Activated T-cell treated with anti-CD3 and anti-CD28 coated beads, Interleukin-2, amount 50 U/mL, for 24 hours (primary cell): ENCODE measurements around the gene GATD1.

Experiments
- DNase-seq: peaks from one replicate; pipeline ENCODE4 v3.0.0-alpha.2; 2020
- H3K27ac Mint-ChIP-seq: 2 replicates; pipeline ENCODE4 v1.8.0; 2020; ENCODE audit warnings: mild to moderate bottlenecking, mixed read lengths
- H3K27me3 Mint-ChIP-seq: 2 replicates; pipeline ENCODE4 v1.8.0; 2020; ENCODE audit warnings: mixed read lengths
- H3K36me3 Mint-ChIP-seq: 2 replicates; pipeline ENCODE4 v1.8.0; 2020; ENCODE audit warnings: low read depth, mixed read lengths
- H3K4me1 Mint-ChIP-seq: 2 replicates; pipeline ENCODE4 v1.8.0; 2020; ENCODE audit warnings: low read depth, mixed read lengths
- H3K4me3 Mint-ChIP-seq: 2 replicates; pipeline ENCODE4 v1.8.0; 2020; ENCODE audit warnings: mild to moderate bottlenecking, moderate library complexity, mixed read lengths
- H3K9me3 Mint-ChIP-seq: 2 replicates; pipeline ENCODE4 v1.8.0; 2020; ENCODE audit warnings: mixed read lengths

Gene GATD1

DNA sequence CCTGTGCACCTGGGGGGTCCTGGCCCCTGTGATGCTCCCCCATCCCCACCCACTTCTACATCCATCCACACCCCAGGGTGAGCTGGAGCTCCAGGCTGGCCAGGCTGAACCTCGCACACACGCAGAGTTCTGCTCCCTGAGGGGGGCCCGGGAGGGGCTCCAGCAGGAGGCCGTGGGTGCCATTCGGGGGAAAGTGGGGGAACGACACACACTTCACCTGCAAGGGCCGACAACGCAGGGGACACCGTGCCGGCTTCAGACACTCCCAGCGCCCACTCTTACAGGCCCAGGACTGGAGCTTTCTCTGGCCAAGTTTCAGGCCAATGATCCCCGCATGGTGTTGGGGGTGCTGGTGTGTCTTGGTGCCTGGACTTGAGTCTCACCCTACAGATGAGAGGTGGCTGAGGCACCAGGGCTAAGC lies 50.0 kb downstream of the GATD1 start:
- DNase-seq = no peak
- Mint-ChIP-seq H3K4me3 (no peak overlapping the region), H3K27me3 (peaks cover 10% of the 10 kb centered on the region), H3K4me1 (peaks cover 16% of the 10 kb centered on the region), H3K9me3 (no peaks in the 10 kb centered on the region), H3K36me3 (no peaks in the 10 kb centered on the region), H3K27ac (no peak overlapping the region)

DNA sequence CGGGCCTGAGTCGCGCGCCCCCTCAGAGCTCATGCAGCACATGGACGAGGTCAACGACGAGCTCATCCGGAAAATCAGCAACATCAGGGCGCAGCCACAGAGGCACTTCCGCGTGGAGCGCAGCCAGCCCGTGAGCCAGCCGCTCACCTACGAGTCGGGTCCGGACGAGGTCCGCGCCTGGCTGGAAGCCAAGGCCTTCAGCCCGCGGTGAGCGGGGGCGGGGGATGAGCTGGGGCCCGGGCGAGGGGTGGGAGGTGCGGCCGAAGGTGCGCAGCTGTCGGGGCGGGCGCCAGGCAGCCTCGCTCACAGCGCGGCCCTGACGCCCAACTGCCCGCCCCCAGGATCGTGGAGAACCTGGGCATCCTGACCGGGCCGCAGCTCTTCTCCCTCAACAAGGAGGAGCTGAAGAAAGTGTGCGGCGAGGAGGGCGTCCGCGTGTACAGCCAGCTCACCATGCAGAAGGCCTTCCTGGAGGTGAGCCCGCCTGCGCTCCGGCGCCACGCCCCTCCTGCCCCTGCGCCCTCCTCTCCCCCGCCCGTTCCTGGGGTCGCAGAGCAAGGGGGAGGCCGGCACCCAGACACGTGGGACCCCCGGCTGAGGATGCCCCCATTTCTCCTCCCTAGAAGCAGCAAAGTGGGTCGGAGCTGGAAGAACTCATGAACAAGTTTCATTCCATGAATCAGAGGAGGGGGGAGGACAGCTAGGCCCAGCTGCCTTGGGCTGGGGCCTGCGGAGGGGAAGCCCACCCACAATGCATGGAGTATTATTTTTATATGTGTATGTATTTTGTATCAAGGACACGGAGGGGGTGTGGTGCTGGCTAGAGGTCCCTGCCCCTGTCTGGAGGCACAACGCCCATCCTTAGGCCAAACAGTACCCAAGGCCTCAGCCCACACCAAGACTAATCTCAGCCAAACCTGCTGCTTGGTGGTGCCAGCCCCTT lies 50.7 kb downstream of the GATD1 start:
- no peaks in the 10 kb centered on the region for H3K36me3 Mint-ChIP-seq
- peaks cover 13% of the 10 kb centered on the region for H3K27me3 Mint-ChIP-seq
- peak overlapping the region; percentile 54 for H3K4me3 Mint-ChIP-seq
- H3K27ac Mint-ChIP-seq = no peak overlapping the region
- H3K9me3 Mint-ChIP-seq = no peaks in the 10 kb centered on the region
- peak; percentile 71 for DNase-seq
- H3K4me1 Mint-ChIP-seq = peaks cover 20% of the 10 kb centered on the region

DNA sequence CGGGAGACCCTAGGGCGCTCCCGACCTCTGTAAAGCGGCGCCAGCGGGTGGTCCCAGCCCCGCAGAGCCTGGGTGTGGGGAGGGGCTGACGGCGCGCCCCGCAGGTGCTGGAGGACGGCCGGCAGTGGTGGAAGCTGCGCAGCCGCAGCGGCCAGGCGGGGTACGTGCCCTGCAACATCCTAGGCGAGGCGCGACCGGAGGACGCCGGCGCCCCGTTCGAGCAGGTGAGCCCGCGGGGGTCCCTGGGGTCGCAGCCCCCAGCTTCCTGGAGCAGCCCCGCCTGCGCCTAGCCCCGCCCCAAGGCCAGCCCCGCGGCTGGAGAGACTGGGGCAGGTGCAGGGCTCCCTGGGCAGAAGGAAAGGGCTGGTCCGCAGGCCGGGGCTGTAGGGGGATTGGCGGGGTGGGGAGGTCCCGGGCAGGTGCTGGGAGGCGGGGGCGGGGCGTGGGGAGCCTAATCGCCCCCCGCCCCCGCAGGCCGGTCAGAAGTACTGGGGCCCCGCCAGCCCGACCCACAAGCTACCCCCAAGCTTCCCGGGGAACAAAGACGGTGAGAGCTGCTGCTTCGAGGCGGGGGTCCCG lies 51.6 kb downstream of the GATD1 start:
- Mint-ChIP-seq H3K4me1 (peaks cover 22% of the 10 kb centered on the region), H3K36me3 (no peaks in the 10 kb centered on the region), H3K27me3 (peaks cover 16% of the 10 kb centered on the region), H3K9me3 (no peaks in the 10 kb centered on the region), H3K4me3 (no peak overlapping the region), H3K27ac (no peak overlapping the region)
- DNase-seq = peak; percentile 55

DNA sequence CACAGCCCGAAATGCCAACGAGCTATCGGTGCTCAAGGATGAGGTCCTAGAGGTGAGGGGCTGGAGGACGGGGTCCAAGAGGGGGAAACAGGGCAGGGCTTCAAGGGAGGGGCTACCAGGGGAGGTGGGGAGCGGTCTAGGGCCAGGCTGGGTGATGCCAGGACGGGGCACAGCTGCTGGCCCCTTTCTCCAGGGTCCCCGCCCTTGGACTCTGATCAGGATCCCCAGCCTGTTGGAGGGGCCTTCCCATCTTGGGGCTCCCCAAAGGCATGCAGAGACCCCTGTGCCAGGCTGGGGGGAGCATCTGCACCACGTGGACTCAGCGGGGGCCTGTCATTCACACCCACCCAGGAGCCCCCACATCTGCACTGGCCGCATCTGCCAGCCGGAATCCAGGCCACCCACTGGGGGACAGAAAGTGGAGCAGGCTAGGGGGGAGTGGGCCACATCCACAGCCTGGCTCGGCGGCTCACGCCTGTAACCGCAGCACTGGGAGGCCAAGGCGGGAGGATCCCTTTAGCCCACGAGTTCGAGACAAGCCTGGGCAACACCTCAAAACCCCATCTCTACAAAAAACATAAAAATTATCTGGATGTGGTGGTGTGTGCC lies 52.4 kb downstream of the GATD1 start:
- no peak for DNase-seq
- Mint-ChIP-seq H3K4me1 (peaks cover 25% of the 10 kb centered on the region), H3K27ac (no peak overlapping the region), H3K4me3 (peak overlapping the region; percentile 55), H3K27me3 (peaks cover 22% of the 10 kb centered on the region), H3K9me3 (no peaks in the 10 kb centered on the region), H3K36me3 (no peaks in the 10 kb centered on the region)

DNA sequence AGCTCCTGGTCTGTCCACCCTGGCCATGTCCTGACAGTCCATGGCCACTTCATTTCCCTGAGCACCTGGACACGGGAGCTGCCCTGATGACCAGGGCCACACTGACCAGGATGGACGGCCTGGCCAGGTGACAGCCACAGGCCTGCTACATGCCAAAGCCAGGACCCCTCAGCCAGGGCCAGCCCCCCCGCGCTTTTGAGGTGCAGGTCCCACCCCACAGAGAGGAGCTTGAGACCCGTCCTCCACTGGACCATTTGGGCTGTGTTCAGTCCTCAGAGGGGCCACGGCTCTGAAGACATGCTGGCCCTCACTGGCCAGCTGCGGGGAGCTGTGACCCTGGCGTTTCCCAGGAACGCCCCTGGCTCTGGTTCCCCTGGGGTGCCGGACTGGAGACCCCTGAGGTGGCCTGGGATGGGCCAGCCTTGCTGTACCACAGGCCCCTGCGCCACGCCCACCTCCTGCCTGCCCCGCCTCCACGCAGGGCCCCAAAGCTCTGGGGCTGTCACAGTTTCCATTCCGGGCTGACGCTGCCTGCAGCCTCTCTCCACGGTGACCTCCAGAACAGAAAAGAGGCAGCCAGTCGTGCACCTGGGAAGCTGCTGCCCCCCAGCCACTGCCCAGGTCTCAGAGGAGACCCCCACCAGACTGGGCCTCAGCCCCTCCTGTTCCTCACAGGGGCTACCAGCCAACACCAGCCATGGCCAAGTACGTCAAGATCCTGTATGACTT lies 53.1 kb downstream of the GATD1 start:
- H3K4me1 Mint-ChIP-seq = peaks cover 26% of the 10 kb centered on the region
- H3K36me3 Mint-ChIP-seq = no peaks in the 10 kb centered on the region
- H3K27ac Mint-ChIP-seq = no peak overlapping the region
- no peak overlapping the region for H3K4me3 Mint-ChIP-seq
- no peak for DNase-seq
- H3K9me3 Mint-ChIP-seq = no peaks in the 10 kb centered on the region
- H3K27me3 Mint-ChIP-seq = peaks cover 29% of the 10 kb centered on the region

DNA sequence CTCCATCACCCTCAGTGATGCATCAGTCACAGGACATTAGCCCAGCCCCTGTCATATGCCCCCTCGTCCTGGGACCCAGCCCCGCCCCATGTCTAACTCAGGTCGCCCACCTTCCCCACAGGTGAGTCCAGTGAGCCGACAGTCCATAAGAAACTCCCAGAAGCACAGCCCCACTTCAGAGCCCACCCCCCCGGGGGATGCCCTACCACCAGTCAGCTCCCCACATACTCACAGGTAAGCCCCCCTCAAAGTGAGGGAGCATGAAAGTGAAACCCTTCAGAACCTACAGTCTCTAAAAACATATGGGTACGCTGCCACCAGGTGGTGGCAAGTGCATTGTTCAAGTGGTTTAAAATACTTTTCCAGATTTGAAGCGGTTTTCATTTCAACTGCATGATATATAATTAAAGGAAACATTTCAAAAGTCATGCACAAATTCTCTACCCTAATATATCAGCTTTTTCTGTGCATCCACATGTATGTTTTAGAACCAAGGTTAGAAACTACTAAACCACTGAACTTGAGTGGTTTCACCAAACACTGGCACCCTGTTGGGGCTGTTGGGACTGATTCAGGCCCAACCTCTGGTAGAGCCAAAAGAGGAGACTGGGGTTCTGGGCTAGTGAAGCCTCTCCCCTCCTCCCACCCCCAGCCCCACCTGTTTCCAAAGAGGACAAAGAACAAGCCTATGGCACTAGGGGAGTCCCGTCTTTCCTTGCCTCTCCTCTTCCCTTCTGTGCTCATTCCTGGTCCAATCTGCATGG lies 54.0 kb downstream of the GATD1 start:
- Mint-ChIP-seq H3K4me1 (peaks cover 26% of the 10 kb centered on the region), H3K27ac (peak overlapping the region; percentile 50), H3K27me3 (peaks cover 31% of the 10 kb centered on the region), H3K9me3 (no peaks in the 10 kb centered on the region), H3K4me3 (no peak overlapping the region), H3K36me3 (no peaks in the 10 kb centered on the region)
- DNase-seq = peak; percentile 59

DNA sequence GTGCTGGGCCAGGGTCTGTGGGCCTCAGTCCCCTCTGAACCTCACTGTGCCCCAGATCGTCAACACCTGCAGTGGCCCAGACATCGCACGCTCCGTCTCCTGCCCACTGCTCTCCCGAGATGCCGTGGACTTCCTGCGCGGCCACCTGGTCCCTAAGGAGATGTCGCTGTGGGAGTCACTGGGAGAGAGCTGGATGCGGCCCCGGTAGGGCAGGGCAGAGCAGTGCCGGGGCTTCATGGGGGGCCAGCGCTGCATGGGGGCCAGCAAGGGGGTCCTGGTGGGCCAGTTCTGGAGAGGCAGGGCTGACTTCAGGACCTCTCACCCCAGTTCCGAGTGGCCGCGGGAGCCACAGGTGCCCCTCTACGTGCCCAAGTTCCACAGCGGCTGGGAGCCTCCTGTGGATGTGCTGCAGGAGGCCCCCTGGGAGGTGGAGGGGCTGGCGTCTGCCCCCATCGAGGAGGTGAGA lies 54.9 kb downstream of the GATD1 start:
- no peak for DNase-seq
- Mint-ChIP-seq H3K9me3 (no peaks in the 10 kb centered on the region), H3K4me1 (peaks cover 22% of the 10 kb centered on the region), H3K36me3 (no peaks in the 10 kb centered on the region), H3K4me3 (no peak overlapping the region), H3K27ac (no peak overlapping the region), H3K27me3 (peaks cover 31% of the 10 kb centered on the region)

DNA sequence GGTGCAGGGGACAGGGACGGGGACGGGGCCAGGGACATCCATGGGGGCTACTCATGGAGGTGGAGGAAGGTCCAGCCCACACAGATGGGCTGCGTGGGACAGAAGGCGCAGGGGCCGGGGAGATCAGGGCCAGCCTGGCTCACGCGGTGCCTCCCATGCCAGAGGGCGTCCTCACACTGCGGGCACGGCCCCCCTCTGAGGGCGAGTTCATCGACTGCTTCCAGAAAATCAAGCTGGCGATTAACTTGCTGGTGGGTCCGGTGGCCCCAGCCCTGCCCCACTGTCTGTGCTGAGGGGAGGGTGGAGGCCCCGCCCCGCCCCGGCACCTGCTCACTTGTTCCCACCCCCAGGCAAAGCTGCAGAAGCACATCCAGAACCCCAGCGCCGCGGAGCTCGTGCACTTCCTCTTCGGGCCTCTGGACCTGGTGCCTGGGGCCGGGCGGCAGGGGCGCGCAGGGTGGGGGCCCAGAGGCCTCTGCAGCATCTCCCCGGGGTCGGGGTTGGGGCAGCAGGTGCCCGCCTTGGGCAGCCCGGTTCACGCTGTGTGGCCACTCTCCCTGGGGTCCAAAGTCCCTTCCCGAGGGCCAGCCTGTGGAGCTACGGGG lies 55.4 kb downstream of the GATD1 start:
- H3K4me3 Mint-ChIP-seq = peak overlapping the region; percentile 8
- H3K36me3 Mint-ChIP-seq = no peaks in the 10 kb centered on the region
- H3K9me3 Mint-ChIP-seq = no peaks in the 10 kb centered on the region
- H3K27ac Mint-ChIP-seq = no peak overlapping the region
- peaks cover 31% of the 10 kb centered on the region for H3K27me3 Mint-ChIP-seq
- peaks cover 22% of the 10 kb centered on the region for H3K4me1 Mint-ChIP-seq
- peak; percentile 62 for DNase-seq

DNA sequence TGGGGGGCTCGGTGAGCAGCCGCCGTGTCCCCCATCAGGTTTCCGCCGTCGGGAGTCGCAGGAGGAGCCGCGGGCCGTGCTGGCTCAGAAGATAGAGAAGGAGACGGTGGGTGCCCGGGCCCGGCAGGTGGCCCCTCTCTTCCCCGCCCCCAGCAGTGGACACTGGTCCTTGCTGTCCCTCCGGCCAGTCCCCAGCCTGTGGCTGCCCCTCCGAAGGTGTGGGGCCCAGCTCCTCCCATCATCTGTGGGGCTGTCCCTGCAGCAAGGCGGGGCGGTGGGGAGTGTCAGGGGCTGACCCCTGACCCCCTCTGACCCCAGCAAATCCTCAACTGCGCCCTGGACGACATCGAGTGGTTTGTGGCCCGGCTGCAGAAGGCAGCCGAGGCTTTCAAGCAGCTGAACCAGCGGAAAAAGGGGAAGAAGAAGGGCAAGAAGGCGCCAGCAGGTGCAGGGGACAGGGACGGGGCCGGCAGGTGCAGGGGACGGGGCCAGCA lies 56.0 kb downstream of the GATD1 start:
- H3K4me1 Mint-ChIP-seq = peaks cover 20% of the 10 kb centered on the region
- H3K27ac Mint-ChIP-seq = no peak overlapping the region
- no peak for DNase-seq
- no peaks in the 10 kb centered on the region for H3K9me3 Mint-ChIP-seq
- H3K4me3 Mint-ChIP-seq = peak overlapping the region; percentile 8
- H3K27me3 Mint-ChIP-seq = peaks cover 31% of the 10 kb centered on the region
- H3K36me3 Mint-ChIP-seq = no peaks in the 10 kb centered on the region

DNA sequence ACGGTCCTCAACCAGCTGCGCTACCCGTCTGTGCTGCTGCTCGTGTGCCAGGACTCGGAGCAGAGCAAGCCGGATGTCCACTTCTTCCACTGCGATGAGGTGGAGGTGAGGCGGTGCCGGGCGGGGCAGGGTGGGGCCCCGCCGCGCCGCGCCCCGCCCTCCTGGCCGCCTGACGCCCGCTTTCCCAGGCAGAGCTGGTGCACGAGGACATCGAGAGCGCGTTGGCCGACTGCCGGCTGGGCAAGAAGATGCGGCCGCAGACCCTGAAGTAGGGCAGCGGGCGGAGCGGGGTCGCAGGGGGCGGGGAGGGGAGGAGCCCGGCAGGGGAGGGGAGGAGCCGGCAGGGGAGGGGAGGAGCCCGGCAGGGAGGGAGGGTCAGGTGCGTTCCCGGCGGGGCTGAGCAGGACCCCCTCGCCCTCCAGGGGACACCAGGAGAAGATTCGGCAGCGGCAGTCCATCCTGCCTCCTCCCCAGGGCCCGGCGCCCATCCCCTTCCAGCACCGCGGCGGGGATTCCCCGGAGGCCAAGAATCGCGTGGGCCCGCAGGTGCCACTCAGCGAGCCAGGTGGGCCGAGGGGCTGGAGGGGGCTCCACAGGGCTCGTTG lies 56.5 kb downstream of the GATD1 start:
- H3K27ac Mint-ChIP-seq = no peak overlapping the region
- H3K36me3 Mint-ChIP-seq = no peaks in the 10 kb centered on the region
- H3K4me1 Mint-ChIP-seq = peaks cover 20% of the 10 kb centered on the region
- no peak overlapping the region for H3K4me3 Mint-ChIP-seq
- no peaks in the 10 kb centered on the region for H3K9me3 Mint-ChIP-seq
- peaks cover 31% of the 10 kb centered on the region for H3K27me3 Mint-ChIP-seq
- peak; percentile 68 for DNase-seq

DNA sequence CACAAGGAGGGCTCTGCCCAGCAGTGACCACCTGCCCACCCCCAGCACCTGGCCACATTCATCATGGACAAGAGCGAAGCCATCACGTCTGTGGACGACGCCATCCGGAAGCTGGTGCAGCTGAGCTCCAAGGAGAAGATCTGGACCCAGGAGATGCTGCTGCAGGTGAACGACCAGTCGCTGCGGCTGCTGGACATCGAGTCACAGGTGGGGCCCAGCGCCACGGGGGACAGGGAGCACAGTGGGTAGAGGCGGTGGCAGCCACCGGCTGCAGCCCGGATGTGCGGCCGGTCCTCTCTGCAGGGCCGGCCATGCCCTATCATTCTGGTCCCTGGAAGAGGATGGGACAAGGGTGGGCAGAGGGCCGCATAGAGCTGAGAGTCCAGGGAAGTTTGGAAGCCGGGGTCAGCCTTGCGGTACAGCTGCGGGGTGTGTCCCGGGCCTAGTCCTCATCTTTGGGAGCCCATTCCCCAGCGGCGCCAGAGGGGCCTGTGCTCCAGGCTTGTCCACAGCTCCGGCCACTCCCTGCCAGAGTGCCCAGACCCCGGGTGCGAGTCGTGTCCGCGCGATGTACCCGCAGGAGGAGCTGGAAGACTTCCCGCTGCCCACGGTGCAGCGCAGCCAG lies 57.2 kb downstream of the GATD1 start:
- DNase-seq = no peak
- Mint-ChIP-seq H3K9me3 (no peaks in the 10 kb centered on the region), H3K27me3 (peaks cover 29% of the 10 kb centered on the region), H3K27ac (no peak overlapping the region), H3K4me1 (peaks cover 18% of the 10 kb centered on the region), H3K36me3 (no peaks in the 10 kb centered on the region), H3K4me3 (peak overlapping the region; percentile 10)

DNA sequence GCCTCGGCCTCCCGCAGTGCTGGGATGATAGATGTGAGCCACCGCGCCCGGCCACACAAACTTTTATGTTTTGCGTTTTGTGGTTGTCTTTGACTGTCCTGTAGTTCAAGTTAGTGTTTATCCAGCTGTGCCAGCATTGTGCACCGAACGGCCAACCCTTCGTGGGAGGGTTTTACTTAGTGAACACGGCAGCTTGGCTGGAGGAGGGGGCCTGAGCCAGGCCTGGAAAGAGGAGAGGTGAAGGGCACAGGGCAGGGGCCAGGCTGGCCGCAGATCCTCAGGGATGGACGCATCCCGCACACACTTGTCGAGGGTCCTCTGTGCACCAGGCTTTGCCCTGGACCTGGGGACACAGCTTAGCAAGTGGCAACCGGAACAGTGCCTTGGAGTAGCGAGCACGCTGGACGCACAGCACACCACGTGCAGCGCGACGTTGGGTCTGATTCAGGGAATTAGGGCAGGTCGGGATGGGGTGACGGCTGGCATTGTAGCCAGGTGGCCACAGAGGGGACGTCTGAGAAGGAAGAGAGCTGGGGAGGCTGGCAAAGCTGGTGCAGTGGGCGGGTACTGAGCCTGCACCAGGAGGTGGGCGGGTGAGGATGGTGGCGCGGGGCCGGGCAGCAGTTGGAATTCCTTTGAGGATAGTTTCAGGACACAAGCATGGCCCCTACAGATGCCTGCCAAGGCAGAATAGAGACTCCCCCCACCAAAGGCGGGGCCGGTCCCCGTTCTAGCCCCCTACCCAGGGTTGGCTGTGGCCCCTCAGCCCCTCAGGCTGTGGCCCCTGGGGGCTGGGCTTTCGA lies 57.9 kb downstream of the GATD1 start:
- peaks cover 26% of the 10 kb centered on the region for H3K27me3 Mint-ChIP-seq
- H3K4me3 Mint-ChIP-seq = peak overlapping the region; percentile 10
- no peaks in the 10 kb centered on the region for H3K36me3 Mint-ChIP-seq
- no peak overlapping the region for H3K27ac Mint-ChIP-seq
- no peak for DNase-seq
- H3K4me1 Mint-ChIP-seq = peaks cover 15% of the 10 kb centered on the region
- no peaks in the 10 kb centered on the region for H3K9me3 Mint-ChIP-seq
